DOHH2 (cell line): Measurements from ENCODE around the gene PPARA.

Experiments
- CTCF ChIP-seq: fragments of 200-600 bp; sonication (generic); IDR thresholded peaks from one replicate; pipeline ENCODE4 v1.5.1; 2014; ENCODE audit warnings: antibody characterized with exemption, mild to moderate bottlenecking, low read depth, low read length; ENCODE audit not compliant: poor library complexity, severe bottlenecking
- EZH2phosphoT487 ChIP-seq: fragments of 200-600 bp; sonication (generic); IDR thresholded peaks from 2 replicates; pipeline ENCODE4 v1.6.1; 2017; ENCODE audit warnings: borderline replicate concordance, mild to moderate bottlenecking, antibody characterized with exemption, low read length, moderate library complexity, mixed read lengths

GRCh38 chr22:46126853-46127385 is 23.4 kb upstream of the PPARA start:
- no peak for TF ChIP-seq CTCF
- TF ChIP-seq EZH2phosphoT487 = no peak
